Chondrocyte (in vitro differentiated cells): Measurements from ENCODE around the gene CTIF. TPM values are rescaled to one million over a fixed set of nuclear protein-coding genes. Genes with fewer than 3 reads are reported as not detected.

Experiments
- DNase-seq: peaks from one replicate; pipeline ENCODE4 v3.0.0; 2021; ENCODE audit warnings: mixed read lengths, low spot score
- H3K27ac Mint-ChIP-seq: one replicate; pipeline ENCODE4 v1.8.0; 2021; ENCODE audit warnings: mild to moderate bottlenecking, moderate library complexity, mixed read lengths; ENCODE audit not compliant: unreplicated experiment
- H3K27me3 Mint-ChIP-seq: 2 replicates; pipeline ENCODE4 v1.8.0; 2021; ENCODE audit warnings: low read depth, mixed read lengths
- H3K36me3 Mint-ChIP-seq: 2 replicates; pipeline ENCODE4 v1.8.0; 2021; ENCODE audit warnings: low read depth, mixed read lengths
- H3K4me1 Mint-ChIP-seq: 2 replicates; pipeline ENCODE4 v1.8.0; 2021; ENCODE audit warnings: low read depth, mild to moderate bottlenecking, mixed read lengths
- H3K4me3 Mint-ChIP-seq: one replicate; pipeline ENCODE4 v1.8.0; 2021; ENCODE audit warnings: mild to moderate bottlenecking, moderate library complexity, mixed read lengths; ENCODE audit not compliant: unreplicated experiment
- H3K9me3 Mint-ChIP-seq: 2 replicates; pipeline ENCODE4 v1.8.0; 2021; ENCODE audit warnings: low read depth, mixed read lengths
- CTCF ChIP-seq: fragments of 200-600 bp; sonication (generic); IDR thresholded peaks from 2 replicates; pipeline ENCODE4 v1.5.0; 2021; ENCODE audit warnings: antibody characterized with exemption, mild to moderate bottlenecking, moderate library complexity
- total RNA-seq: library from RNA; stranded (reverse); gene quantifications from 3 replicates; pipeline ENCODE4 v1.2.1, GENCODE V29; 2021

CTIF gene
- total RNA-seq, 1 donor from 2014 or later, result 184 TPM

- H3K9me3 Mint-ChIP-seq, result no peaks in the 10 kb centered on the region
These were observed 238.9 kb downstream of the CTIF start for GRCh38 chr18:48777744-48778116.

DNA sequence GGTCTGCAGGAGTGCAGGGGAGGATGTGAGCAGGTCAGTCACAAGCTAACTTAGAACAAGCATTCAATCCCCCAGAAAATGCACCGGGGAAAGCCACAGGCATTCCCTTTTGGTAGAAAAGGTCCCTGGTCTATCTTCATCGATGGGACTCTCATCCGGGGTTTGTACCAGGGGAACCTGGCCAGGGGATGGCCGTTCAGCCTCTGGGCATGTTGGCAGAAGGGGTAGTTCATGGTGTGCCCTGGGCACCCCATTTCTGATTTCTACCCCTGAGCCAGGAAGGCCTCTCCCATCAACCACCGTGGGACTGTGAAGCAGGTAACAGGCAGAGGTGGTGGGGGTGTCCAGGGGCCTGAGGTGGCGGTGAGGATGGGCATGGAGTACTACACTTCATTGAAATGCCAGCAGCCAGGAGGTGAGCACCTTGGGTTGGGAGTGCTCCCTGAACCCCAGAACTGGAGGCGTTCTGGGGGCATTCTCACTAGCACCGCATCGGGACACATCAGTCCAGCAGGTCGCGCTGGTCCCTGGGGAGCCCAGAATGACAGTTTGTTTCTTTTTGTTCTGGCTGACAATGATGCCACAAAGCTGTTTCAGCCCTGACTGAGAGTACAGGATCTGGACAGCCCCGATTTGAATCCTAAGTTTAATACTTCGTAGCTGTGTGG lies 239.6 kb downstream of the CTIF start:
- H3K27ac Mint-ChIP-seq, result peak overlapping the region; percentile 96
- no peaks in the 10 kb centered on the region for H3K9me3 Mint-ChIP-seq
- H3K4me3 Mint-ChIP-seq, result no peak overlapping the region
- no peak for DNase-seq
- H3K27me3 Mint-ChIP-seq, result no peaks in the 10 kb centered on the region
- peaks cover 73% of the 10 kb centered on the region for H3K4me1 Mint-ChIP-seq
- peaks cover 12% of the 10 kb centered on the region for H3K36me3 Mint-ChIP-seq
- TF ChIP-seq CTCF, result no peak

More at GRCh38 chr18:48777744-48778116, 238.9 kb downstream of the CTIF start:
- Mint-ChIP-seq H3K27ac (peak overlapping the region; percentile 84), H3K4me1 (peaks cover 68% of the 10 kb centered on the region), H3K4me3 (no peak overlapping the region), H3K36me3 (peaks cover 13% of the 10 kb centered on the region), H3K27me3 (no peaks in the 10 kb centered on the region)
- no peak for TF ChIP-seq CTCF
- no peak for DNase-seq

GRCh38 chr18:48779462-48779861 lies 240.6 kb downstream of the CTIF start:
- TF ChIP-seq CTCF, result no peak
- Mint-ChIP-seq H3K4me1 (peaks cover 83% of the 10 kb centered on the region), H3K9me3 (no peaks in the 10 kb centered on the region), H3K27ac (peak overlapping the region; percentile 96), H3K36me3 (peaks cover 19% of the 10 kb centered on the region), H3K4me3 (no peak overlapping the region), H3K27me3 (no peaks in the 10 kb centered on the region)
- DNase-seq, result no peak

DNA sequence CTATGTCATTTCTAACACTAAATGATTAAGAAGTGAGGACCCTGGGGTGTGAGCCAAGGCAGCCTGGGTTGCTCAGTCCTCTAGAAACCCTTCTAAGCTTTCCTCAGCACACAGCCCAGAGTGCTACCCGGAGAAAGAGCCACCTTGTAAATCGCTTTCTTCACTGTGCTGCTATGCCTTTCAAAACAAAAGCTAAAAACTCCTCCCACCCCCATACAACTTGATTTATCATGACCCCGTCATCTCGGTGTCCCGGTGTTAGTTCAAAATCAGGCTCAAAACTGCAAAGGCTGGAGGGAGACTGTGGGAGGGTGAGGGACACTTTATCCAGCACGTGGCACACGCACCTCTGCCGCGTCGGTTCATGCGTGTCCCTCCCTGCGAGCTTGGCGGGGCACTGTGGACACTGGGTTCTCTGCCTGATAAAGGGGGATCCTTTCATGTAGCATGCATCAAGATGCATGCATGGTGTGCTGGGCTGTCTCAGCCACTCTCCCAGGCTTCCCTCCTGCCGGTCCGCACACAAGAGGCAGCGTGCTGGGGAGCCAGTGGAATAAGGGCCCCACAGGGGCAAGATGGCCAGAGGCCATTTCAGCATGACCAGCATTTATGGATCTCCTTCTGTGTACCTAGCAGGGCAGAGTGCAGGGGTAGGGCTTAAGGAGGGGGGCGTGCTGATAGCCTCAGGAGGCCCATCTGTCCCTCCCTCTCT lies 241.5 kb downstream of the CTIF start:
- Mint-ChIP-seq H3K27me3 (no peaks in the 10 kb centered on the region), H3K4me3 (no peak overlapping the region), H3K36me3 (peaks cover 18% of the 10 kb centered on the region), H3K27ac (peak overlapping the region; percentile 96), H3K4me1 (peaks cover 88% of the 10 kb centered on the region), H3K9me3 (no peaks in the 10 kb centered on the region)
- TF ChIP-seq CTCF, result no peak
- DNase-seq, result no peak

DNA sequence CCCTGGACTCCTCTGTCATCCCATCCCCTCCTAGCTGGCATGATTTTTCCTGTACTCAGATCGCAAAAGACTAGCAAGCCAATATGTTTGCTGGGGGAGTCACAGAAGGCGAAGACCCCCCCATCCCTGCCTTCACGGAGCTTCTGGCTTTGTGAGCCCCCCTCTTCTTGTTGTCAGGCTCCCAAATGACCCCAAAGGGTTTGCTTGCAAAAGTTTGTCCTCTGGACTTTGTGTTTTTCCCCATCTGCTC lies 242.0 kb downstream of the CTIF start:
- peaks cover 87% of the 10 kb centered on the region for H3K4me1 Mint-ChIP-seq
- no peak for DNase-seq
- peak overlapping the region; percentile 96 for H3K27ac Mint-ChIP-seq
- TF ChIP-seq CTCF, result no peak
- no peaks in the 10 kb centered on the region for H3K9me3 Mint-ChIP-seq
- H3K36me3 Mint-ChIP-seq, result peaks cover 14% of the 10 kb centered on the region
- no peaks in the 10 kb centered on the region for H3K27me3 Mint-ChIP-seq
- peak overlapping the region; percentile 58 for H3K4me3 Mint-ChIP-seq
